NT2/D1 (cell line): ENCODE data around the gene SNX11.

ENCODE experiments used
- DNase-seq: peaks from one replicate; pipeline ENCODE4 v3.0.0-alpha.2; 2011; ENCODE audit warnings: low read depth, low spot score
- H3K27me3 ChIP-seq: 2 replicates; pipeline ENCODE4 v1.6.0; 2011; ENCODE audit warnings: mild to moderate bottlenecking; ENCODE audit not compliant: insufficient read length, insufficient read depth
- H3K36me3 ChIP-seq: 2 replicates; pipeline ENCODE4 v1.6.1; 2011; ENCODE audit warnings: mild to moderate bottlenecking, low read length, mixed read lengths; ENCODE audit not compliant: insufficient read depth, insufficient read length
- H3K4me1 ChIP-seq: 2 replicates; pipeline ENCODE4 v1.5.1; 2011; ENCODE audit not compliant: insufficient read depth, insufficient read length
- H3K4me3 ChIP-seq: 2 replicates; pipeline ENCODE4 v1.5.1; 2011; ENCODE audit warnings: low read depth; ENCODE audit not compliant: insufficient read length
- H3K9ac ChIP-seq: 2 replicates; pipeline ENCODE4 v1.6.0; 2011; ENCODE audit warnings: low read depth; ENCODE audit not compliant: insufficient read length
- H3K9me3 ChIP-seq: 2 replicates; pipeline ENCODE4 v1.5.1; 2011; ENCODE audit warnings: mild to moderate bottlenecking, low read length; ENCODE audit not compliant: insufficient read depth
- SUZ12 ChIP-seq: IDR thresholded peaks from 2 replicates; pipeline ENCODE4 v1.6.1; 2011; ENCODE audit not compliant: insufficient read length, insufficient read depth; ENCODE audit errors: extremely low read depth
- YY1 ChIP-seq: IDR thresholded peaks from 2 replicates; pipeline ENCODE4 v1.6.1; 2011; ENCODE audit not compliant: insufficient read length, insufficient read depth
- ZNF274 ChIP-seq: IDR thresholded peaks from 2 replicates; pipeline ENCODE4 v1.6.1; 2011; ENCODE audit warnings: mild to moderate bottlenecking, low read depth, low read length

The SNX11 gene

GRCh38 chr17:48125829-48126531, 18.4 kb downstream of the SNX11 start:
- H3K9me3 ChIP-seq, result no peaks in the 10 kb centered on the region
- H3K4me3 ChIP-seq, result no peak overlapping the region
- peaks cover 32% of the 10 kb centered on the region for H3K36me3 ChIP-seq
- no peak for DNase-seq
- no peak for TF ChIP-seq YY1
- TF ChIP-seq ZNF274, result no peak
- no peak overlapping the region for H3K9ac ChIP-seq
- H3K4me1 ChIP-seq, result peaks cover 8% of the 10 kb centered on the region
- no peaks in the 10 kb centered on the region for H3K27me3 ChIP-seq

GRCh38 chr17:48126532-48126850, 18.9 kb downstream of the SNX11 start:
- Histone ChIP-seq H3K27me3 (no peaks in the 10 kb centered on the region), H3K9me3 (no peaks in the 10 kb centered on the region), H3K9ac (no peak overlapping the region), H3K36me3 (peaks cover 27% of the 10 kb centered on the region), H3K4me3 (no peak overlapping the region), H3K4me1 (peaks cover 8% of the 10 kb centered on the region)
- no peak for TF ChIP-seq SUZ12
- TF ChIP-seq YY1, result no peak
- TF ChIP-seq ZNF274, result no peak
- no peak for DNase-seq

DNA sequence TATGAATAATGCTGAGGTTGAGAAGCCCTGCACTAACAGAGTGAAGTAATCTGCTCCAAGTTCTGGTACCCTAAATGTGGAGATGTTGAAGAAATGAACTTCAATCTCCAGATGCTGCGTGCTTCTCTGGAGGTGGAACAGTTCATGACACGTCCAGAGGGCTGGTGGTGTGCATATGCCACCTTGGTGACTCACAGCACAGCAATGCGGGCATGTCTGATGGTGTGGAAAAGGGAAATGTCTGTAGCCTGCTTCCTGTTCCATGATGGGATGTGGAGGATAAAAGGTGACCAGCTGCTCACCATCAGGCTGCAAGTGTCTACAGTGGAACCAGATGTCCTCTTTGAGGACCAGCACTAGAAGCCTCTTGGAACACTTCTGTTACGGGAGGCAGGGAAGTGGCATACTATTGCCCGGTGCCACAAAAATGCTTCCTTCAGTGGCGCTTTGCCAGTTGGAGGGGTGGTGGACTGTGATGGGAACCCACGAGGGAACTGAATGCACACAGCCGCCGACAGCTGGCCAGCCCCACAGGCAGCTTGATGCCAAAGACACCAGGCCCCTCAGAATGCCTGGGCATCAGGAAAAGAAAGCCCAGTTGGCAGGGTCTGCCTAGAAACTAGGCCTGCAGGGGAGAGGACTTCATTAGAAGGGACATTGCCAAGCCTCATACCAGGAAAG, 19.9 kb downstream of the SNX11 start:
- no peaks in the 10 kb centered on the region for H3K9me3 ChIP-seq
- no peaks in the 10 kb centered on the region for H3K27me3 ChIP-seq
- no peak for TF ChIP-seq SUZ12
- TF ChIP-seq ZNF274, result no peak
- no peak for TF ChIP-seq YY1
- no peak overlapping the region for H3K4me3 ChIP-seq
- peaks cover 16% of the 10 kb centered on the region for H3K36me3 ChIP-seq
- H3K4me1 ChIP-seq, result peaks cover 8% of the 10 kb centered on the region
- no peak for DNase-seq
- H3K9ac ChIP-seq, result no peak overlapping the region

GRCh38 chr17:48128400-48128799, 20.8 kb downstream of the SNX11 start:
- Histone ChIP-seq H3K27me3 (no peaks in the 10 kb centered on the region), H3K36me3 (peaks cover 8% of the 10 kb centered on the region), H3K4me3 (no peak overlapping the region), H3K9ac (no peak overlapping the region), H3K9me3 (no peaks in the 10 kb centered on the region), H3K4me1 (peaks cover 8% of the 10 kb centered on the region)
- no peak for TF ChIP-seq YY1
- no peak for TF ChIP-seq ZNF274
- no peak for TF ChIP-seq SUZ12
- no peak for DNase-seq

GRCh38 chr17:48129981-48130380, 22.4 kb downstream of the SNX11 start:
- DNase-seq, result no peak
- TF ChIP-seq YY1, result no peak
- no peak for TF ChIP-seq SUZ12
- TF ChIP-seq ZNF274, result no peak
- peak overlapping the region; percentile 6 for H3K9ac ChIP-seq
- no peak overlapping the region for H3K4me3 ChIP-seq
- peaks cover 2% of the 10 kb centered on the region for H3K36me3 ChIP-seq
- no peaks in the 10 kb centered on the region for H3K9me3 ChIP-seq
- H3K27me3 ChIP-seq, result no peaks in the 10 kb centered on the region
- peaks cover 11% of the 10 kb centered on the region for H3K4me1 ChIP-seq

DNA sequence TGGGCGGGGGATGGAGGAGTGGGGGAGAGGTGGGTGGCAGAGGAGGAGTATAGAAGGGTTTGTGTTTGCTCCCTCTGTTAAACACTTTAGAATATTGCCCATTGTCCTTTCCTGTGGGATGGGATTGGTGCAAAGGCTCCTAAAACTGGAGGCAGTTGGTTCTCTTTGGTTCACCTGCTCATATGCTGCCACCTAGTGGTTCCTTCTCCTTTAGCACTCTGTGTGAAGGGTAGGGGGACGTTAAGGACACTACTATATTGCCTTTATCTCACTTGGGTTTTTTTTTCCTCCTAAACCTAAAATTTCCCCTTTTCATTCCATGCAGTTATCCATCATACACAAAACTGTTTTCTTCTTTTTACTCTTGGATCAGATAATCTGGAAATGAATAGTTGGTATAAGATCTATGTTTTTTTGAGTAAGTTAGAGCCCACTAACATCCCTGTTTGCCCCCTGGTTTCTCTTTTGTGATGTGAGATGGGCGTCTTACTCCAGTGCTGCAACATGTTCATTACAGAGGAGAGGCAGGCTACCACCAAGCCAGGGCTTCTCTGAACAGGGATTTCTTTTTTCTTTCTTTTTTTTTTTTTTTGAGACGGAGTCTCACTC, 23.8 kb downstream of the SNX11 start:
- H3K27me3 ChIP-seq, result no peaks in the 10 kb centered on the region
- peaks cover 6% of the 10 kb centered on the region for H3K4me1 ChIP-seq
- DNase-seq, result peak; percentile 78
- no peaks in the 10 kb centered on the region for H3K9me3 ChIP-seq
- H3K9ac ChIP-seq, result no peak overlapping the region
- peaks cover 2% of the 10 kb centered on the region for H3K36me3 ChIP-seq
- TF ChIP-seq SUZ12, result no peak
- TF ChIP-seq ZNF274, result no peak
- TF ChIP-seq YY1, result no peak
- H3K4me3 ChIP-seq, result no peak overlapping the region

GRCh38 chr17:48132385-48132784, 24.8 kb downstream of the SNX11 start:
- Histone ChIP-seq H3K4me3 (no peak overlapping the region), H3K9me3 (no peaks in the 10 kb centered on the region), H3K27me3 (no peaks in the 10 kb centered on the region), H3K9ac (no peak overlapping the region), H3K36me3 (peaks cover 2% of the 10 kb centered on the region), H3K4me1 (peaks cover 4% of the 10 kb centered on the region)
- TF ChIP-seq ZNF274, result no peak
- TF ChIP-seq YY1, result no peak
- TF ChIP-seq SUZ12, result no peak
- DNase-seq, result no peak
